WERI-Rb-1 (cell line): ENCODE measurements around the gene STK32C.

Source experiments
- DNase-seq: peaks from one replicate; pipeline ENCODE4 v3.0.0-alpha.2; 2020
- H3K27ac ChIP-seq: fragments of 250-450 bp; sonication (Bioruptor Pico); 2 replicates; pipeline ENCODE4 v1.5.1; 2020; ENCODE audit warnings: mild to moderate bottlenecking, moderate library complexity
- H3K27me3 ChIP-seq: fragments of 250-450 bp; sonication (Bioruptor Pico); 2 replicates; pipeline ENCODE4 v1.5.1; 2021; ENCODE audit warnings: mild to moderate bottlenecking, low read depth, moderate library complexity; ENCODE audit not compliant: insufficient read depth, severe bottlenecking
- H3K36me3 ChIP-seq: fragments of 250-450 bp; sonication (Bioruptor Pico); 2 replicates; pipeline ENCODE4 v1.5.1; 2020; ENCODE audit warnings: mild to moderate bottlenecking, moderate library complexity
- H3K4me3 ChIP-seq: 2 replicates; pipeline ENCODE4 v1.5.1; 2011; ENCODE audit warnings: low read depth, mild to moderate bottlenecking, control low read depth, low read length
- H3K9me3 ChIP-seq: fragments of 250-450 bp; sonication (Bioruptor Pico); 2 replicates; pipeline ENCODE4 v1.5.1; 2021; ENCODE audit warnings: mild to moderate bottlenecking, moderate library complexity; ENCODE audit not compliant: severe bottlenecking
- TF ChIP-seq, protein P1 (sequence below): IDR thresholded peaks from 2 replicates; pipeline ENCODE4 v1.5.1; 2011; ENCODE audit warnings: low read depth, mild to moderate bottlenecking, control low read depth, inconsistent platforms, low read length

STK32C gene

DNA sequence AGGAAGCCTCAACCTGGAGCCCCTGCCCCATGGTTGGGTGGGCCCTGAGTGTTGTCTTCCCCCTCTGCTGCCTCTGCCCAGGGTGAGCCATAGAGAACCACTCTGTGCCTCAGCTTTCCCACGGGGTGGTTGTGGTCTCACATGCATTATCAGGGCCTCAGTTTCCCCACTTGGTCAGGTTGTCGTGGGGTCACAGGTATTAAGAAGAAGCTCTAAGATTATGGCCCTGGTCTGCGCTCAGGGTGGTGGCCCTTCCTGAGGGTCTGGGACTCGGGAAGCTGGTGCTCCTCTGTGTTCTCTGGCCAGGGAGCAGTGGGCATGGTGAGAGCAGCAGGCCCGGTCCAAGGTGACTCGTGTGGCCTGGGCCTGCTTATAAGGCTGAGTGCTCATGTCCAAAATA lies 42.0 kb upstream of the STK32C start:
- H3K36me3 ChIP-seq: peaks cover 6% of the 10 kb centered on the region
- no peak for DNase-seq
- H3K27ac ChIP-seq: no peak overlapping the region
- TF ChIP-seq, protein P1, sequence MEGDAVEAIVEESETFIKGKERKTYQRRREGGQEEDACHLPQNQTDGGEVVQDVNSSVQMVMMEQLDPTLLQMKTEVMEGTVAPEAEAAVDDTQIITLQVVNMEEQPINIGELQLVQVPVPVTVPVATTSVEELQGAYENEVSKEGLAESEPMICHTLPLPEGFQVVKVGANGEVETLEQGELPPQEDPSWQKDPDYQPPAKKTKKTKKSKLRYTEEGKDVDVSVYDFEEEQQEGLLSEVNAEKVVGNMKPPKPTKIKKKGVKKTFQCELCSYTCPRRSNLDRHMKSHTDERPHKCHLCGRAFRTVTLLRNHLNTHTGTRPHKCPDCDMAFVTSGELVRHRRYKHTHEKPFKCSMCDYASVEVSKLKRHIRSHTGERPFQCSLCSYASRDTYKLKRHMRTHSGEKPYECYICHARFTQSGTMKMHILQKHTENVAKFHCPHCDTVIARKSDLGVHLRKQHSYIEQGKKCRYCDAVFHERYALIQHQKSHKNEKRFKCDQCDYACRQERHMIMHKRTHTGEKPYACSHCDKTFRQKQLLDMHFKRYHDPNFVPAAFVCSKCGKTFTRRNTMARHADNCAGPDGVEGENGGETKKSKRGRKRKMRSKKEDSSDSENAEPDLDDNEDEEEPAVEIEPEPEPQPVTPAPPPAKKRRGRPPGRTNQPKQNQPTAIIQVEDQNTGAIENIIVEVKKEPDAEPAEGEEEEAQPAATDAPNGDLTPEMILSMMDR: no peak
- no peaks in the 10 kb centered on the region for H3K27me3 ChIP-seq
- no peak overlapping the region for H3K4me3 ChIP-seq
- no peaks in the 10 kb centered on the region for H3K9me3 ChIP-seq

DNA sequence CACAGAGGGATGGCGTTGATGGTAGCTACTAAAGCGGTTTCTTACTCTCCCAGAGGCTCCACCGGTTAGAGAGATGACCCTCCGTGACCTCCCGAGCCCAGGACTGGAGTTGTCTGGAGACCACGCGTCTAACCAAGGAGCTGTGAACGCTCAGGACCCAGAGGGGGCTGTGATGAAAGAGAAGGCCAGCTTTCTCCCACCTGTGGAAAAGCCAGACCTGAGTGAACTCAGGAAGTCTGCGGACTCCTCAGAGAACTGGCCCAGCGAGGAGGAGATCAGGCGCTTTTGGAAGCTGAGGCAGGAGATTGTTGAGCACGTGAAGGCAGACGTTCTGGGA lies 40.1 kb upstream of the STK32C start:
- Histone ChIP-seq H3K27ac (no peak overlapping the region), H3K36me3 (peaks cover 9% of the 10 kb centered on the region), H3K9me3 (no peaks in the 10 kb centered on the region), H3K27me3 (no peaks in the 10 kb centered on the region), H3K4me3 (no peak overlapping the region)
- TF ChIP-seq, protein P1: no peak
- no peak for DNase-seq

DNA sequence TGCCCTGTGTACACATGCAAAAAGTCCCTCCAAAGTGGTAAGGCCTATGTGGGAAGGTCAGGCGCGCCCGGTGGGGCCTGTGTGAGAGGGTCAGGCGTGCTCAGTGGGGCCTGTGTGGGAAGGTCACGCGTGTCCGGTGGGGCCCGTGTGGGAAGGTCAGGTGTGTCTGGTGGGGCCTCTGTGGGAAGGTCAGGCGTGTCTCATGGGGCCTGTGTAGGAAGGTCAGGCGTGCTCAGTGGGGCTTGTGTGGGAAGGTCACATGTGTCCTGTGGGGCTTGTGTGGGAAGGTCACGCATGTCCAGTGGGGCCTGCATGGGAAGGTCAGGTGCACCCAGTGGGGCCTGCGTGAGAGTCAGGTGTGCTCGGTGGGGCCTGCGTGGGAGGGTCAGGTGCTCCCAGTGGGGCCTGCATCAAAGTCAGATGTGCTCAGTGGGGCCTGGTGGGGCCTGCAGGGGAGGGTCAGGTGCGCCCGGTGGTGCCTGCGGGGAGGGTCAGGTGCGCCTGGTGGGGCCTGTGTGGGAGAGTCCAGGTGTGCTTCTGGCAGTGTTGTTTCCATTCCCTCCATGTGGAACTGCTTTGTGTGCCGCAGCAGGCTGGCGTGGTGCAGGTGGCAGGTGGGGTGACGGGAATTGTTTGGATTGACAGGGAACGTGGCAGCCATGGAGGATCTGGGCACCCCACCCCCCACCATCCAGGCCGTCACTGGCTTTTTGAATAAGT lies 39.6 kb upstream of the STK32C start:
- no peak for DNase-seq
- TF ChIP-seq, protein P1: no peak
- H3K36me3 ChIP-seq: peaks cover 9% of the 10 kb centered on the region

DNA sequence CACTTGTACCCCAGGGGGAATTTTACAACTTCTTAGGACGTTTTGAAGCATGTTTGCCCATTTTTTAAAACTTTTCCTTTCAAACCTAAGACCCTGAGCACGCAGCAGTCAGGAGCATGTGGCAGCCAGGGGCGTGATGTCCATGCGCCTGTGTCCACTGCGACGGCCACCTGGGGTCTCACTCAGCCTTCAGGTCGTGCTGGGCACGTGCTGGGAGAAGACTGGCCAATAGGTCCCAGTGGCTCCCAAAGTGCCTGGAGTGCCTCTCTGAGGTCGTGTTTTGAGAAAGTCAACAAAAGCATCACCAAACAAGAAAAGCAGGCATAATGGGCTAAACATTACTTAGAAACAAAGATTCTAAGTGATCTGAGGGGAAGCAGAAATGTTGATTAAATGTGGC lies 39.1 kb upstream of the STK32C start:
- Histone ChIP-seq H3K4me3 (no peak overlapping the region), H3K9me3 (no peaks in the 10 kb centered on the region), H3K27ac (no peak overlapping the region), H3K36me3 (peaks cover 9% of the 10 kb centered on the region), H3K27me3 (no peaks in the 10 kb centered on the region)
- no peak for DNase-seq
- TF ChIP-seq, protein P1: no peak

More for the DNA sequence above, 39.6 kb upstream of the STK32C start:
- H3K27me3 ChIP-seq: no peaks in the 10 kb centered on the region
- H3K4me3 ChIP-seq: no peak overlapping the region
- H3K9me3 ChIP-seq: no peaks in the 10 kb centered on the region
- no peak overlapping the region for H3K27ac ChIP-seq

DNA sequence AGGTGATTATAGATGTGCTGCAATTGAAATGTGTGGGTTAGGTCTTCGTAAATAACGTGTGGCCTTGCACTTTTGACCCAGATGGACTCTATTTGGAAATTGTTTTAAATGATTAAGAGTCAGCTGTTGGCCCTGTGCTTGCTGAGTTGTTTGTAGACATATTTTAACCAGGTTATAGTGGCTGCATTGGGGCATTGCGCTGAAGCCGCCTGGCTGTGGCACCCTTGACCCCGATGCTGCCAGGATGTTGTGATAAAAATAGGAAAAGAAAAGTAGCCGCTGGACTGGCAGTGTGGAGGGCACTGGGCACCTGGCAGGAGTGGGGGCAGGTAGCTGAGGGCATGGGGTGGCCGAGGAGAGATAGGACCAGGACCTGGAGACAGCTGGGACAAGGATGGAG lies 37.6 kb upstream of the STK32C start:
- Histone ChIP-seq H3K27ac (no peak overlapping the region), H3K36me3 (peaks cover 9% of the 10 kb centered on the region), H3K9me3 (no peaks in the 10 kb centered on the region), H3K4me3 (no peak overlapping the region), H3K27me3 (no peaks in the 10 kb centered on the region)
- no peak for DNase-seq
- TF ChIP-seq, protein P1: no peak

DNA sequence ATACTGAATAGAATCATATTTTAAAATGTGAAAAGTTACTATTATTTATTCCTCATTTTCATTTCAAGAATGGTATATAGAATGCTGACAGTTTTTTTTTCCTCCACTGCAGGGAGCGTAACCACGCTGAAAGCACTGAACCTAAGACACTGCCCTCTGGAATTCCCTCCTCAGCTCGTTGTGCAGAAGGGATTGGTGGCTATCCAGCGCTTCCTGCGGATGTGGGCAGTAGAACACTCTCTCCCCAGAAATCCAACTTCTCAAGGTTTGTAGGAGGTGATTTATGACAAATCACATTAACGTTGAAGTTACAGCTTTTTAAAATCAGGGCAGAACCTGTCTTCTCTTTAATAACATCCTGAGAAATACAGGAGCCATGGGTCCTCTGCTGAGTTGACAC lies 36.6 kb upstream of the STK32C start:
- Histone ChIP-seq H3K27ac (no peak overlapping the region), H3K36me3 (peaks cover 8% of the 10 kb centered on the region), H3K4me3 (no peak overlapping the region), H3K27me3 (no peaks in the 10 kb centered on the region), H3K9me3 (no peaks in the 10 kb centered on the region)
- DNase-seq: no peak
- TF ChIP-seq, protein P1: no peak
